Globus pallidus (tissue), 1 donor: ENCODE results near the gene TRIM71.
"Not testable (repeated sequence)": the region's sequence is repeated elsewhere in the genome, so short reads cannot be mapped to it uniquely, and the experiment has no call there.

Source experiments
- DNase-seq: peaks from one replicate; pipeline ENCODE4 v3.0.0-alpha.2; 2015; ENCODE audit warnings: low spot score

TRIM71 gene

GRCh38 chr3:32819551-32820348 is 2.0 kb downstream of the TRIM71 start:
- no peak for DNase-seq

GRCh38 chr3:32820430-32820829 is 2.6 kb downstream of the TRIM71 start:
- DNase-seq: no peak

DNA sequence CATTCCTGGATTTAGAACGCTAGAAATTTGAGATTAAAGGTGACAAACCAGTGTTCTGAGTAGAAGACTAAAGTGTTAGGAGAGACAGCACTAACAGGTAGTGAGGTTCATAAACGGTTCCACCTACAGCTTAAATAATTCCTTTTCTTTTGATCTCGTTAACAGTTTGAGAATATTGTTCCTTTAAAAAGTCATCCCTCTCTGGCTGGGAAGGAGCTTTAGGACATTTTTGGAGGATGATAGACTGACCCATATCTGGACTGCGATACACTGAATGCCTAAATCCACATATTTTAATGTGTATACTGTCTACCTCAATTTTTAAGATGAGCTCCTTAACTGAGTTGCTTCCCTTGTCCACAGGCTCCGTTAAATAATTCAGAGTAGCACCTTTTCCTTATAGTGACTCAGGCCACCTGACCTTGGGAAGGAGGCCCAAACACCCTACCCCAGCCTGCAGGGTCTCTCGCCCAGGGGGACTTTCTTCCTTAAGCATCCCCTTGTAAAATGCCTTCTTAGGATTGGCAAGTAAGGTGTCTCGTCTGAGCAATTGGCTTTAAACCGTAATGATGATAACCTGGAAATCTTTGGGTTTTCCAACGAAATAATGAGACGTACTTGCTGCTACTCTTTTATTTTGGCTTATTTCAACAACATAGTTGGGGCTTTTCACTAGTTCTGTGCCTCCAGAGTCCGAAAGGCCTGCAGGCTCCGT is 3.3 kb downstream of the TRIM71 start:
- no peak for DNase-seq

GRCh38 chr3:32821686-32822296 is 4.0 kb downstream of the TRIM71 start:
- DNase-seq: no peak

DNA sequence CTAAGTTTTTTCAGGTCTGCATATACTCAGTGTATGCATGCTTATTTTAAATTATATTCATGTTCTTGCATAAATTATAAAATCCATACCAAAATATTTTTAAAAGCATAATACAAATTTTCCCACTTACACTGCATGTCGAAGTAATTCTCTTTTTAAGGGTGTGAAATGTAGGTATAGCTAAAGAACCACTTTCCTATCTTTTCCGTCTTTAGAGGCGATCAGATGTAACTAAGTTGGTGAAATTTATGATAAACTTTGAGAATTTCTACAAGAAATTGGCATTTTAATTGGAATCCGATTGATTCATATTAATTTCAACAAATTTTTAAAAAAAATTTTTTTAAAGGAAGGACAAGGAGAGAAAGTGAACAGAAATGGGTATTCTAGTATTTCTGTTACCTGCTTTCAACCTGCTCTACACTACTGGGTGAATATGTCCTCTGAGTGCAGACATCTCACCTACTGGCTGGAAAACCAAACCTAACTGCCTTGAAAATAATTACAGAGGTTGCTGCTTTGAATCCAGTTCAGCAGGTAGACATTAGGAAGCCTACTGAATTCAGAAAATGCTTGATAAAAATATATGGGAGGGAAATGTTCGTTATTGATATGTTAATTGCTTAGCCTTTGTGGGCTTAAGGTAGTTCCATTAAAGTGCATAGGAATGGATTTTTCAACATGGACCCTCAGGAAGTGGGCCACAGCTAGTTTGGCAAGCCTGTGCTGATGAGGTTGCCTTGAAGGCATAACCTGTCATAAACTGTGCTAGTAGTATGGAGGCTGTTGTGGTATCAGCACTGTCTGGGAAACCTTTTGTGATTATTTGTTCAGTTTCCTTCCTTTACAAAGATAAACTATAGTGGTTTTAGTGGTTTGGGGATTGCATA is 5.1 kb downstream of the TRIM71 start:
- DNase-seq: no peak

DNA sequence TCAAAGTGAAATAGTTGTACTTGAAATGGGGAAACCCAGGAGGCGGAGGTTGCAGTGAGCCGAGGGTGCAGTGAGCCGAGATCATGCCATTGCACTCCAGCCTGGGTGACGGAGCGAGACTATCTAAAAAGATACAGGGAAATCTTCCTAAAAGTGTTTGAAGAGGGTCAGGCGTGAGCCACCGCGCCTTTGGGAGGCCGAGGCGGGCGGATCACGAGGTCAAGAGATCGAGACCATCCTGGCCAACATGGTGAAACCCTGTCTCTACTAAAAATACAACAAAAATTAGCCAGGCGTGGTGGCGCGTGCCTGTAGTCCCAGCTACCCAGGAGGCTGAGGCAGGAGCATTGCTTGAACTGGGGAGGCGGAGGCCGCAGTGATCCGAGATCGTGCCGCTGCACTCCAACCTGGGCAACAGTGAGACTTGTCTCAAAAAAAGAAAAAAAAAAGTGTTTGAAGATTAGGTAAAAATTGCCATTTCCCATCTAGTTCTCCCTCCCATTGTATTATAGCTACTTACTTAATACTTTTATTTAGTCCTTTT is 5.9 kb downstream of the TRIM71 start:
- not testable (repeated sequence) for DNase-seq

DNA sequence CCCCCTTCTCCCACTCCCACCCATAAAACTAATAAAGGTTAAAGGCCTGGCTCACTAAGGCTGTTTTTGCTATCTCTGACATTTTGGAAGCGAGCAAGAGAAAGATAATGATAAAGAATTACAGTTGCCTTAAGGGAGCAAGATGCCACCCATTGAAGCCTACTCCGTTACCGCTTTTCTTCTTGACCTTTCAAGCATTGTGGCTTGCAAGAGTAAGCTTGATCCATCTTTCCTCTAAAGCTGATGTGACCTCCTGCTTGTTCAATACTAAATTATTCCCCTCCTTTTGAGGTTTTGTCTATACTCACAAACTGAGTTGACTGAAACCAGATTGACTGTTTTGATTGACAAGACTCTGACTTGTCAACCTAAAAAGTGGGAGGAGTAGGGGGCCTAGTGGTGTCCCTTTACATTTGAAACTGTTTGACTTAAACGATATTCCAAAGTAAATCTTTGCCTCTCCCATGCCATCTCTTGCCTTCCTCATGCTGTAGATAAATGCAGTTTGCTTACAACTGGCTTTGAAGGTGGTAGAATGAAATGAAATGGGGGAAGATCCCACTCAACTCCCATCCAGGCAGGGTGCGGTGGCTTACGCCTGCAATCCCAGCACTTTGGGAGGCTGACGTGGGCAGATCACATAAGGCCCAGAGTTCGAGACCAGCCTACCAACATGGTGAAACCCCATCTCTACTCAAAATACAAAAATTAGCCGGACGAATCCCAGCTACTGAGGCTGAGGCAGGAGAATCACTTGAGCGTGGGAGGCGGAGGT is 8.0 kb downstream of the TRIM71 start:
- DNase-seq: no peak

DNA sequence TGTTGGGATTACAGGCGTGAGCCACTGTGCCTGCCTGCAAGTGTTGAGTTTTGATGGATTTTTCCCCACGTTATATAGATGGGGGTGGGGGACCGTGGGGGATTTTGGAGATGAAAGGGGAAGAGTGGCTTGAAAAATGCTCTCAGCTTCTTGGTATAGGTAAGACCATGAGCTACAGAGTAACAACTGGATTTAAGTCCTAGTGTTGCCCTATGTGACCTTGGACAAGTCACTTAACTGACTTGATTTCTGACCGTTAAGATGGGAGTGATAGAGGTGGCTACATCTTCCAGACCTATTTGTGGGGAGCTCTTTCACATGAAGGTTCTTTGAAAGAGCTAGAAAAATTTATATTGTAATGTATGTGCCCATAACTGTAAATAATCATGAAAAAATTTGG is 13.3 kb downstream of the TRIM71 start:
- DNase-seq: no peak

DNA sequence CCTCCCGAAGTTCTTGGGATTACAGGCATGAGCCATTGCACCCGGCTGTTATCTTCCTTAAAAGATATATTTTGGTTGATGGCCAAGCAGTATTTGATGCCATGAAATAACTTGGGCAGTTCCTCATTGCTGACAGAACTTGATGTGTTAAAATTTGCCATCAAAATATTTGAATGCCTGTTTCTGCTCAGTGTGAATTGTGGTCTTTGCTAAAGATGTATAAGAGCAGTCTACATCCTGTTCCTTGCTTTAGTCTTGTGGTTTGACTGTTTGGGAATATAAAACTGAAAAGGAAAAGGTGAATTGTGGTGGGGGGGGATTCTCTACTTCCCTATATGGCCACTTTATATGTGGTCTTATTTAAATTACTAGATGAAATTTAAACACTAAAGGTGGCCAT is 14.0 kb downstream of the TRIM71 start:
- no peak for DNase-seq

GRCh38 chr3:32832193-32832592 is 14.4 kb downstream of the TRIM71 start:
- DNase-seq: no peak

DNA sequence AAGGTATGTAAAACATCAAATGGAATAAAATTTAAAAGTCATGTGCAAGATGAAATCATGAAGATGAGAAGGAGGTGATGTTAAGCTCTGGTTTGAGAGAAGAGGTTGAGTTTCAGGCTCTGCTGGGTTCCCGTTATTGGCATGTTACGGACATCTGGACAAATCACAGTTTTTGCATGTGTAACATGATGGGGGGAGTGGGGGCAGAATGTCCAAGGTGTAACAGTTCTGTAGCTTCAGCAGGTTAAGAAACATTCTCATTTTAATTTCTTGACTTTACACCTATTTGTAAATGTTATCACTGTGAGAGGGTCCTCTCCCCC is 17.2 kb downstream of the TRIM71 start:
- no peak for DNase-seq

DNA sequence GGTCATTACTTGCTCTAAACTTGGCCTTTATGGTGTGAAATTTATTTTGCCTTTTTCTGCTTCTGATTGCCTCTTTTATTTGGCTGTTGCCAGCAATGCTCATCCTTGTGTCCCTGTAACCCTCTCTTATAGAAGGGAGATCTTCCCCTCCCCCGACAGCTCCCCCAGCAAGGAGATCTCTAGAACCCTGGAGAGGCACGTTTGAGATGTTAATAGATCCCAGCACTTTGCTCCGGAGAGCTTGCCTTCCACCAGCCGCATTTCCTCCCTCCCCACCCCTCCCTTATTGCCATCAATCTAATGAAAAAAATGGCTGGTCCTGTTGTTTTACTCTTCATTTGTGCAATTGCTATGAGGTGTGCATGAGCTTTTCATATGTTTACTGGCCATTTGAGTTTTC is 18.2 kb downstream of the TRIM71 start:
- DNase-seq: no peak

GRCh38 chr3:32836601-32837000 is 18.8 kb downstream of the TRIM71 start:
- DNase-seq: no peak

DNA sequence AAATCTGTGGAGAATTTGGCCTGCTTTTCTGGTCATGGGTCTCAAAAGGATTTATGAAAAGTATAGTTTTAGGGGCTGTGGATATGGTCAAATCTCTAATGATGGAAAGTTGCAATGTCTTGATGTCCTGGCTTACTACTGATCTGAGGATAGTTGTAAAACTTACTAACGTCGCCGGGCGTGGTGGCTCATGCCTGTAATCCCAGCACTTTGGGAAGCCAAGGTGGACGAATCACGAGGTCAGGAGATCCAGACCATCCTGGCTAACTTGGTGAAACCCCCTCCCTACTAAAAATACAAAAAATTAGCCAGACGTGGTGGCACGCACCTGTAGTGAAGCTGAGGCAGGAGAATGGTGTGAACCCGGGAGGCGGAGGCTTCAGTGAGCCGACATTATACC is 19.6 kb downstream of the TRIM71 start:
- DNase-seq: no peak

- no peak for DNase-seq
Observed at GRCh38 chr3:32837789-32838188, 20.0 kb downstream of the TRIM71 start.

GRCh38 chr3:32839714-32840085 is 21.9 kb downstream of the TRIM71 start:
- DNase-seq: no peak

DNA sequence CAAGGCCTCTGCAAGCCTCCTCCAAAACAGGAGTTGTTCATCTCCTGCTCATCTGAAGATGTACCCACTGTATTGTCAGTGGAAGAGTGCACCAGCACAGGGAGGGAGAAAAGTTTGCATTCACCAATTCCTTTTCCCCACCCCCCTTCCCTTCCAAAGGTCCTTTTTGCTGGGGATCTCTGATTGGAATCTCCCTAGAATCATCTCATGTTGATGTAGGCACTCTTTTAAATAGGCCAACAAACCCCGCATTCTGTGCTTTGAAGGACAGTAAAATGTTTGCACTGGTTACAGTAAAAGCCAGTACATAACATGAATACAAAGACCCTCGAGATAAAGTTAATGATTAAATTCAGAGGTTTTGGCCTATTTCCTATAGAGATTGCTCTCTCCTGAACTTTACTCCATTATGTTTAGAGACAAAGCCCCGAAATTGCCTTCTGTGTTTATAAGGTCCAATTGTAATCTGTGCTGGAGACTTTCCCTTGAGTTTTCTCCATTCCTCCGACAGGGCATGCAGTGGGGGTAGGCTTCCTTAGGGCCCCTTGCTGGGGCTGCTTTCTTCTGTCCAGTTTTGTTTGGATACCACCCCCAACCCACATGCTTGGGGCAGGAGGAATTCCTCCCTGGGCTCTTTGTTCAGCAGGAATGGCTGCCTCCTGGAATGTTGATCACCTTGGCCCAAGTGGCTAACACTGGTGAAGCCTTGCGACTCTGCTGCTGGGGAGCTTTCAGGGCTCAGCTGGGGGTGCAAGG is 22.5 kb downstream of the TRIM71 start:
- no peak for DNase-seq

DNA sequence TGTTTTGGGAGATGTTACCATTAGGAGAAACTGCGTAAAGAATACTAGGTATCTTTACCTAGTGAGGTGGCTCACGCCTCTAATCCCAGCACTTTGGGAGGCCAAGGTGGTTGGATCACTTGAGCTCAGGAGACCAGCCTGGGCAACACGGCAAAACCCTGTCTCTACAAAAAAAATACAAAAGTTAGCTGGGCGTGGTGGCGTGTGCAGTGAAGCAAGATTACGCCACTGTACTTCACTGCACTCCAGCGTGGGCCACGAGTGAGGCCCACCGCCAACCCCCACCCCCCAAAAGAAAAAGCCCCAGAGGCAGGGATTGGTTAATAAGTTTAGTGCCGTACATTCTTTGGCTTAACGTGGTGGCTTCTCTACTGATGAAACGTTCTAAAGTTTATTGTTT is 23.5 kb downstream of the TRIM71 start:
- no peak for DNase-seq

DNA sequence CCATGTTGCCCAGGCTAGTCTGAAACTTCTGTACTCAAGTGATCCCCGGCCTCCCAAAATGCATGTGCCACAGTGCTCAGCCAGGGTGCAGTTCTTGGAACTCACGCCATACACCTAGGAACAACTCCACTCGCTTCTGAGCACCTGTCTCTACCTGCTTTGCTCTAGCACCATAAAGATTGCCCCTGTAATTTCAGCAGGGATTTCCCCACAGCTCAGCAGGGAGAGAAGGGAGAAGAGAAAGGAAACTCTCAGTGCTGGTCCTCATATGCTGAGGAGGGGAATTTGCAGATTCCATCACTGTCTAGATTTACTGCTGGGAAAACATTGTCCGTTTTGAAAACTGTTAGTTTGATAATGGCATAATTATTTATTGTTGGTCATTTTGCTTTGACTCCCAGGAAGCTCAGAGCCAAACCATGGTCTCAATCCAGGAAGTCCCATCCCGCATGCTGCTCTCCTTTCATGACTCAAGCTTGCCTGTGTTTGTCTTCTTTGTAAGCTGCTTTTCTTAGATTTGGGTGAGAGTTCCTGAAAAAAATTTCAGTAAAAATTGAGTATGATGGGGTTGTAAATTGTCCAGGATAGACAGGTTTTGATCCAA is 24.2 kb downstream of the TRIM71 start:
- no peak for DNase-seq

GRCh38 chr3:32842531-32842931 is 24.7 kb downstream of the TRIM71 start:
- no peak for DNase-seq
